Measurements from ENCODE around the gene RFX3. TPM values are rescaled to one million over a fixed set of nuclear protein-coding genes. Genes with fewer than 3 reads are reported as not detected.

RFX3 gene
- total RNA-seq, 1 experiment from 2014 or later, result 9.9 TPM

DNA sequence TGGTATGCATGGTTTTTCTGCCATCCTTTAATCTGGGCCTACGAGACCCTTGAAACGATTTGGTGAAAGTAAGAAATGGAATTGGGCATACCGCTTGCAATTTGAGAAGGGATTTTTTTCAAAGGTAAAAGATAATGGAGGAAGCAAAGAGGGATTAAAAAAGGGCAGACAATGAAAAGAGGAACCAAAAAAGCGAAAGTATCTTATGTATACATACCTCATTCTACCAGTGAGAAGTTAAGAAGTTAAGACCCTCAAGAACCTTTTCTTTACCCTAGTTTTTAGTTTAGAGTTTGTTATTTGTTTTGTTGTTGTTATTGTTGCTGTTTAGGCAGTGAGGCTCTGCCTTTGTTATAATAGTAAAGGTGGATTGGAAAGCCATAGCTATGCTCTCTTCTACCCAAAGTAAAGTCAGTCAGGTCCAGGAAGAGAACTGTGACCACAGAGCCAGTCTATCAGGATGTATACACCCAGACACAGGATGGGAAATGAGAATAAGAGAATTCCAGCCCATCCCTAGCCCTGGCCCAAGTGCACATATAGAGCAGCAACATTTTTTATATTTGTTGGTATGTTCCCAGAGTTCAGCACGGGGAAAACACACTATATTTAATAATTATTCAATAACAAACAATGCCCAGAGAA lies 166.6 kb downstream of the RFX3 start:
- WGBS (ENCODE audit: extremely low coverage, insufficient read length, low lambda C conversion rate), result no CpG with 5 or more reads among the region's 5 CpGs

More for the DNA sequence above, 166.6 kb downstream of the RFX3 start:
- Histone ChIP-seq H3K79me1 (ENCODE audit: insufficient read depth, low read depth, low read length, poor library complexity, severe bottlenecking) (no peaks in the 10 kb centered on the region), H3T11ph (ENCODE audit: low read length) (no peak overlapping the region), H3K27ac (ENCODE audit: insufficient read length, low read depth, low read length) (no peak overlapping the region), H3K18ac (ENCODE audit: insufficient read length, low read depth, low read length) (no peak overlapping the region), H3K79me2 (ENCODE audit: insufficient read depth, low read length) (no peaks in the 10 kb centered on the region), H2AFZ (ENCODE audit: low read length) (no peak overlapping the region), H3K4me1 (ENCODE audit: insufficient read depth, low read length) (no peaks in the 10 kb centered on the region; the same call in 1 of the 2 replicates), H3K4me2 (ENCODE audit: insufficient read depth, insufficient read length, low read length) (no peak overlapping the region), H2AK5ac (ENCODE audit: insufficient read length, low read length) (no peak overlapping the region), H3K27me3 (ENCODE audit: insufficient read depth, low read length) (no peaks in the 10 kb centered on the region), H4K5ac (ENCODE audit: insufficient read length, low read depth, low read length) (no peak overlapping the region), H2BK15ac (ENCODE audit: low read depth, low read length) (no peak overlapping the region), H4K8ac (replicated peaks; ENCODE audit: insufficient read length, low read depth, low read length) (no peak overlapping the region), H3K56ac (ENCODE audit: insufficient read length, low read depth, low read length) (no peak overlapping the region), H2BK5ac (ENCODE audit: insufficient read length, low read length) (no peak overlapping the region), H2BK120ac (ENCODE audit: low read depth, low read length, poor library complexity, severe bottlenecking) (no peak overlapping the region), H3K9ac (ENCODE audit: extremely low read depth, insufficient read length, low read length) (no peak overlapping the region), H4K20me1 (ENCODE audit: control insufficient read depth, insufficient read depth, insufficient read length) (no peaks in the 10 kb centered on the region), H3K14ac (ENCODE audit: insufficient read depth, low read length) (no peak overlapping the region), H4K91ac (ENCODE audit: insufficient read length, low read depth, low read length) (no peak overlapping the region), H2BK12ac (ENCODE audit: insufficient read length, low read depth, low read length) (no peak overlapping the region), H2BK20ac (ENCODE audit: low read depth, low read length, poor library complexity, severe bottlenecking) (no peak overlapping the region), H3K23me2 (ENCODE audit: insufficient read length, low read depth, low read length, poor library complexity, severe bottlenecking) (no peaks in the 10 kb centered on the region), H3K23ac (ENCODE audit: insufficient read length, low read depth, low read length) (no peak overlapping the region), H3K9me3 (ENCODE audit: control insufficient read depth, low read depth, low read length) (no peaks in the 10 kb centered on the region), H3K4ac (ENCODE audit: low read depth, low read length) (no peak overlapping the region)
- H3K4me1 Mint-ChIP-seq, result peaks cover 25 to 26% of the 10 kb centered on the region in 2 experiments
- no peaks in the 10 kb centered on the region for H3K27me3 Mint-ChIP-seq (ENCODE audit: low read depth)
- no peak for DNase-seq
- peak overlapping the region; percentile 19 to 78 (median 58); a peak in 6 of 7 replicates for H3K27ac Mint-ChIP-seq
- H3K9me3 Mint-ChIP-seq, result peaks cover 4% of the 10 kb centered on the region in 2 experiments
- TF ChIP-seq, protein P1, sequence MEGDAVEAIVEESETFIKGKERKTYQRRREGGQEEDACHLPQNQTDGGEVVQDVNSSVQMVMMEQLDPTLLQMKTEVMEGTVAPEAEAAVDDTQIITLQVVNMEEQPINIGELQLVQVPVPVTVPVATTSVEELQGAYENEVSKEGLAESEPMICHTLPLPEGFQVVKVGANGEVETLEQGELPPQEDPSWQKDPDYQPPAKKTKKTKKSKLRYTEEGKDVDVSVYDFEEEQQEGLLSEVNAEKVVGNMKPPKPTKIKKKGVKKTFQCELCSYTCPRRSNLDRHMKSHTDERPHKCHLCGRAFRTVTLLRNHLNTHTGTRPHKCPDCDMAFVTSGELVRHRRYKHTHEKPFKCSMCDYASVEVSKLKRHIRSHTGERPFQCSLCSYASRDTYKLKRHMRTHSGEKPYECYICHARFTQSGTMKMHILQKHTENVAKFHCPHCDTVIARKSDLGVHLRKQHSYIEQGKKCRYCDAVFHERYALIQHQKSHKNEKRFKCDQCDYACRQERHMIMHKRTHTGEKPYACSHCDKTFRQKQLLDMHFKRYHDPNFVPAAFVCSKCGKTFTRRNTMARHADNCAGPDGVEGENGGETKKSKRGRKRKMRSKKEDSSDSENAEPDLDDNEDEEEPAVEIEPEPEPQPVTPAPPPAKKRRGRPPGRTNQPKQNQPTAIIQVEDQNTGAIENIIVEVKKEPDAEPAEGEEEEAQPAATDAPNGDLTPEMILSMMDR (conservative IDR thresholded peaks at IDR 0.05), result no peak
- no peak overlapping the region for H3K4me3 Mint-ChIP-seq
- H3K36me3 Mint-ChIP-seq (ENCODE audit: insufficient read depth in 1 of 3, low read depth in 3 of 3), result peaks cover 0 to 6% (median 2%) of the 10 kb centered on the region in 3 experiments; a peak in 5 of 7 replicates

Data from H9 (cell line).